Measurements from ENCODE around the gene CD48. TPM values are rescaled to one million over a fixed set of nuclear protein-coding genes. Genes with fewer than 3 reads are reported as not detected.

The CD48 gene
- polyA plus RNA-seq, 1 donor = 1.9 TPM

DNA sequence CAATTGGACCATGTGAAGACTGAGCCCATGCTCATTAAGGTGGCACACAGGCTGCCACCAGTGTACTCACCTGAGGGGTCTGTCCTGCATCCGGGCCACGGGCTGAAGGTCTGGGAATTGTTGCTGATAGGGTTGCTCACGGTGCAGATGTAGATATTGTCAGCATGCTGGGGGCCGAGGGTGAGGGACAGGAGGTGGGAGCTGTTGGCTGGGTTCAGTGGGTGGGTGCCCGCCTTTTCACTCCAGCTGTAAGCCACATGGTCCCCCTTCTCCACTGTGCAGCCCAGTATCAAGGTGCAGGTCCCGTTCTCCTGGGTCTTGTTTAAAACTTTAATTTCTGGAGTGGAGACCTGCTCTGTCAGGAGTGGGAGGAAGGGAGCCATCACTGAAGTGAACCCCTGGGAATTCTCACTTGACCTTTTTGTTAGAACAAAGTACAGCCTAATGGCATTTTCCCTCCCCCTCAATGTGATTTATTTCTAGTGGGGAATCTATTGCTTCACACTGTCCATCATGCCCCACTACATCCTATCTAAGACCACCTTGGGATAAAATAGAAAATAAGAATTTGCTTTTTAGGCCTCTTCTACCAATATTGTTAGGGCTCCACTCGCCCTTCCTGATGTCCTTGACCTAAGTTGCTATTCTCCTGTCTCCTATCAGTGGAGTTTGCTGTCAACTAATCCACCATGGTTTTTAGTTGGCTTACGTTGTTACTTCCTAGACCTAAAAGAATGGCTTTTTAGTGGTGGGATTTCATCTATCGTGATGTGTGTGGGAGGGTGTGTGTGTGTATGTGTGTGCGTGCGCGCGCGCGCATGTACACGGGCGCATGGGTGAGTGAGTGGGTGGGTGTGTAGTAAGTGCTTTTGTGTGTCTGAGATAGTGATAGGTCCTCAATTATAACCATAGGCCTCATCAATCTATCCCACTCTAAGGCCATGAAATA lies 76.8 kb downstream of the CD48 start:
- no peak for DNase-seq (ENCODE audit: low read depth)

DNA sequence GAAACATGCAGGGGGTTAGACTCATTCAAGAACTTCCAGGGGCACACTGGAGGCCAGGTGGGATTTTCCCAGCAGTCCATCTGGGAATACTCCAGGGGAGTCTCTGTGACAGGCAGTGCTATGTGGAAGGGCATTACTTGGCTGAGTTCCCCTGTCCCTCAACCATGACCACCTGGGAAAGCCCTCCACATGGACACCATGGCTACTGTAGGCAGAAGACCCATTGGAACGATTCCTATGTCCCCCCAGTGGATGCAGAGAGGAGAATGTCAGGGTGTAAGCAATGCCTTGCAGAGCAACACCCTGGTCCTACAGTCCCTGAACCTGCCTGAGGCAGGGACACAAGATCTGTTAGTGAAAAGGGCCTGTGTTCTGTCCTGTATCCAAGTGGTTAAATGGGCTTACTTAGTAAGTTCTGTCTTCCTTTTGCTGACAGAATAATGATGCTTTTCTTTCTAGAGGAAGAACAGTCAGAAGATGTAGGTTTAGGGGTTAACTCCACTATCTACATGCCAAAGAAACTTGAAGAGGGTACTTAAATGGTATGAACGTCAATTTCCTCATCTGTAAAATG lies 78.2 kb downstream of the CD48 start:
- DNase-seq (ENCODE audit: low read depth) = no peak

- DNase-seq (ENCODE audit: low read depth) = no peak
These were observed 79.5 kb downstream of the CD48 start for GRCh38 chr1:160631983-160632625.

GRCh38 chr1:160630523-160631451 lies 80.8 kb downstream of the CD48 start:
- DNase-seq (ENCODE audit: low read depth) = no peak

GRCh38 chr1:160629286-160630210 lies 82.1 kb downstream of the CD48 start:
- no peak for DNase-seq (ENCODE audit: low read depth)

GRCh38 chr1:160628799-160629263 lies 82.8 kb downstream of the CD48 start:
- no peak for DNase-seq (ENCODE audit: low read depth)

Other genes starting within 250 kb of the CD48 start
- 0.16 TPM for gene SLAMF6, start 188.6 kb downstream of the CD48 start, polyA plus RNA-seq (ENCODE audit: insufficient read length)
- 1.5 TPM for gene CD84, start 132.3 kb downstream of the CD48 start, polyA plus RNA-seq (ENCODE audit: insufficient read length)
- 0.05 TPM for gene SLAMF1, start 64.8 kb downstream of the CD48 start, polyA plus RNA-seq (ENCODE audit: insufficient read length)
- gene SLAMF7, start 27.4 kb upstream of the CD48 start, polyA plus RNA-seq (ENCODE audit: insufficient read length) = 0.46 TPM
- 0.34 TPM for gene LY9, start 84.4 kb upstream of the CD48 start, polyA plus RNA-seq (ENCODE audit: insufficient read length)
- 0.16 TPM for gene CD244, start 151.1 kb upstream of the CD48 start, polyA plus RNA-seq (ENCODE audit: insufficient read length)
- gene ITLN1, start 173.4 kb upstream of the CD48 start, polyA plus RNA-seq (ENCODE audit: insufficient read length) = not detected
- gene ITLN2, start 243.0 kb upstream of the CD48 start, polyA plus RNA-seq (ENCODE audit: insufficient read length) = not detected

Data from forelimb muscle (tissue), 1 donor.